H9 (cell line): ENCODE data around the gene ZFAND3. TPM values are rescaled to one million over a fixed set of nuclear protein-coding genes. Genes with fewer than 3 reads are reported as not detected.

Experiments
- DNase-seq: peaks from one replicate; pipeline ENCODE4 v3.0.0-alpha.2; 2017
- H2AFZ ChIP-seq: one replicate; pipeline ENCODE4 v1.6.1; 2013; ENCODE audit warnings: mild to moderate bottlenecking, low read length, control low read depth, moderate library complexity
- H2AK5ac ChIP-seq: 2 replicates; pipeline ENCODE4 v1.6.1; 2013; ENCODE audit warnings: low read length, control low read depth, mixed read lengths; ENCODE audit not compliant: insufficient read length
- H2BK120ac ChIP-seq: one replicate; pipeline ENCODE4 v1.6.1; 2013; ENCODE audit warnings: low read depth, mild to moderate bottlenecking, low read length, control low read depth, inconsistent platforms; ENCODE audit not compliant: poor library complexity, severe bottlenecking
- H2BK12ac ChIP-seq: 2 replicates; pipeline ENCODE4 v1.6.1; 2013; ENCODE audit warnings: low read length, control low read depth, mixed read lengths, low read depth; ENCODE audit not compliant: insufficient read length
- H2BK15ac ChIP-seq: 2 replicates; pipeline ENCODE4 v1.6.1; 2013; ENCODE audit warnings: low read depth, low read length, control low read depth
- H2BK20ac ChIP-seq: one replicate; pipeline ENCODE4 v1.6.1; 2013; ENCODE audit warnings: low read depth, mild to moderate bottlenecking, low read length, control low read depth, inconsistent platforms; ENCODE audit not compliant: poor library complexity, severe bottlenecking
- H2BK5ac ChIP-seq: 2 replicates; pipeline ENCODE4 v1.6.1; 2013; ENCODE audit warnings: low read length, control low read depth, mixed read lengths; ENCODE audit not compliant: insufficient read length
- H3K14ac ChIP-seq: 2 replicates; pipeline ENCODE4 v1.6.1; 2013; ENCODE audit warnings: low read length, control low read depth; ENCODE audit not compliant: insufficient read depth
- H3K18ac ChIP-seq: 2 replicates; pipeline ENCODE4 v1.6.1; 2013; ENCODE audit warnings: low read depth, mild to moderate bottlenecking, mixed read lengths, low read length, control low read depth; ENCODE audit not compliant: insufficient read length
- H3K23ac ChIP-seq: 2 replicates; pipeline ENCODE4 v1.6.1; 2013; ENCODE audit warnings: low read length, control low read depth, mixed read lengths, low read depth; ENCODE audit not compliant: insufficient read length
- H3K23me2 ChIP-seq: 2 replicates; pipeline ENCODE4 v1.6.1; 2013; ENCODE audit warnings: low read depth, mild to moderate bottlenecking, mixed read lengths, low read length, control low read depth; ENCODE audit not compliant: insufficient read length, poor library complexity, severe bottlenecking
- H3K27ac ChIP-seq: 2 replicates; pipeline ENCODE4 v1.5.1; 2013; ENCODE audit warnings: low read length, control low read depth, mixed read lengths, low read depth; ENCODE audit not compliant: insufficient read length
- H3K27me3 ChIP-seq: 2 replicates; pipeline ENCODE4 v1.6.1; 2013; ENCODE audit warnings: low read length, control low read depth, inconsistent platforms; ENCODE audit not compliant: insufficient read depth
- H3K4ac ChIP-seq: 2 replicates; pipeline ENCODE4 v1.6.1; 2013; ENCODE audit warnings: low read depth, mild to moderate bottlenecking, control low read depth, inconsistent platforms, low read length, moderate library complexity
- H3K4me1 ChIP-seq: 2 replicates; pipeline ENCODE4 v1.6.1; 2013; ENCODE audit warnings: low read length, control low read depth, inconsistent platforms; ENCODE audit not compliant: insufficient read depth
- H3K4me2 ChIP-seq: 2 replicates; pipeline ENCODE4 v1.6.1; 2013; ENCODE audit warnings: low read length, control low read depth, mixed read lengths; ENCODE audit not compliant: insufficient read length, insufficient read depth
- H3K56ac ChIP-seq: 2 replicates; pipeline ENCODE4 v1.6.1; 2013; ENCODE audit warnings: low read depth, mild to moderate bottlenecking, mixed read lengths, low read length, control low read depth; ENCODE audit not compliant: insufficient read length
- H3K79me1 ChIP-seq: 2 replicates; pipeline ENCODE4 v1.6.1; 2013; ENCODE audit warnings: low read depth, mild to moderate bottlenecking, moderate library complexity, low read length, control low read depth, inconsistent platforms; ENCODE audit not compliant: insufficient read depth, poor library complexity, severe bottlenecking
- H3K79me2 ChIP-seq: 2 replicates; pipeline ENCODE4 v1.6.1; 2013; ENCODE audit warnings: low read length, control low read depth, inconsistent platforms; ENCODE audit not compliant: insufficient read depth
- H3K9ac ChIP-seq: 2 replicates; pipeline ENCODE4 v1.6.1; 2013; ENCODE audit warnings: low read length, control low read depth, mixed read lengths; ENCODE audit not compliant: insufficient read length; ENCODE audit errors: extremely low read depth
- H3K9me3 ChIP-seq: one replicate; pipeline ENCODE4 v1.6.1; 2013; ENCODE audit warnings: low read depth, low read length, inconsistent platforms; ENCODE audit not compliant: control insufficient read depth
- H3T11ph ChIP-seq: one replicate; pipeline ENCODE4 v1.6.1; 2013; ENCODE audit warnings: mild to moderate bottlenecking, low read length, control low read depth, inconsistent platforms
- H4K20me1 ChIP-seq: one replicate; pipeline ENCODE4 v1.6.1; 2013; ENCODE audit not compliant: control insufficient read depth, insufficient read length, insufficient read depth
- H4K5ac ChIP-seq: 2 replicates; pipeline ENCODE4 v1.6.1; 2013; ENCODE audit warnings: low read depth, mild to moderate bottlenecking, mixed read lengths, low read length, control low read depth; ENCODE audit not compliant: insufficient read length
- H4K8ac ChIP-seq: replicated peaks from 2 replicates; pipeline ENCODE4 v1.6.1; 2013; ENCODE audit warnings: low read length, control low read depth, mixed read lengths, low read depth; ENCODE audit not compliant: insufficient read length
- H4K91ac ChIP-seq: 2 replicates; pipeline ENCODE4 v1.6.1; 2013; ENCODE audit warnings: low read depth, mild to moderate bottlenecking, moderate library complexity, mixed read lengths, low read length, control low read depth; ENCODE audit not compliant: insufficient read length
- H3K27ac Mint-ChIP-seq, 3 experiments: 2 replicates in 2 of 3; 3 replicates in 1 of 3; pipeline ENCODE4 v1.8.0; 2020 to 2021; ENCODE audit warnings: mixed read lengths in 3 of 3, mild to moderate bottlenecking in 1 of 3, moderate library complexity in 1 of 3
- H3K27me3 Mint-ChIP-seq: 2 replicates; pipeline ENCODE4 v1.8.0; 2021; ENCODE audit warnings: low read depth, mild to moderate bottlenecking, moderate library complexity, mixed read lengths
- H3K36me3 Mint-ChIP-seq, 3 experiments: 2 replicates in 2 of 3; 3 replicates in 1 of 3; pipeline ENCODE4 v1.8.0; 2020 to 2021; ENCODE audit warnings: low read depth in 3 of 3, mixed read lengths in 3 of 3; ENCODE audit not compliant: insufficient read depth in 1 of 3
- H3K4me1 Mint-ChIP-seq, 2 experiments: 2 replicates each; pipeline ENCODE4 v1.8.0; 2020; ENCODE audit warnings: mixed read lengths in 2 of 2
- H3K4me3 Mint-ChIP-seq, 2 experiments: 2 replicates in 1 of 2; 3 replicates in 1 of 2; pipeline ENCODE4 v1.8.0; 2020 to 2021; ENCODE audit warnings: mild to moderate bottlenecking in 2 of 2, mixed read lengths in 2 of 2, moderate library complexity in 1 of 2
- H3K9me3 Mint-ChIP-seq, 2 experiments: 2 replicates in 1 of 2; 3 replicates in 1 of 2; pipeline ENCODE4 v1.8.0; 2020; ENCODE audit warnings: mild to moderate bottlenecking in 2 of 2, mixed read lengths in 2 of 2, moderate library complexity in 1 of 2
- WGBS: extraction: QIAGEN DNeasy Blood & Tissue Kit; methylation state at CpG from one replicate; pipeline ENCODE4 v1.1.7; 2013; ENCODE audit warnings: missing lambda C conversion rate, low lambda C conversion rate, mixed read lengths; ENCODE audit not compliant: insufficient read length; ENCODE audit errors: extremely low coverage; 5-methylcytosine and 5-hydroxymethylcytosine counted together
- total RNA-seq: library from RNA; stranded (reverse); gene quantifications from 2 replicates; pipeline ENCODE4 v1.2.1, GENCODE V29; 2021
- TF ChIP-seq, protein P1 (sequence below): fragments of 200-600 bp; sonication (generic); conservative IDR thresholded peaks from 3 replicates; pipeline ENCODE4 v1.8.0; 2021; ENCODE audit warnings: antibody characterized with exemption, mild to moderate bottlenecking

ZFAND3 gene
- total RNA-seq, 1 experiment from 2014 or later = 57.7 TPM

- no peak overlapping the region for H3K27ac ChIP-seq
- no peak overlapping the region for H2BK5ac ChIP-seq
- H3K79me1 ChIP-seq = peaks cover 11% of the 10 kb centered on the region
- H4K91ac ChIP-seq = no peak overlapping the region
- no peak overlapping the region for H3K4me2 ChIP-seq
- peaks cover 2% of the 10 kb centered on the region; the same call in 1 of the 2 replicates for H3K79me2 ChIP-seq
- H2BK20ac ChIP-seq = no peak overlapping the region
- H4K5ac ChIP-seq = no peak overlapping the region
- no peak overlapping the region for H2BK12ac ChIP-seq
- H4K8ac ChIP-seq = no peak overlapping the region
- no peak overlapping the region for H2AFZ ChIP-seq
- H3K9ac ChIP-seq = no peak overlapping the region
- H3K23me2 ChIP-seq = no peaks in the 10 kb centered on the region
- H3K36me3 Mint-ChIP-seq = no peaks in the 10 kb centered on the region
- H3K18ac ChIP-seq = no peak overlapping the region
- no peak overlapping the region for H3T11ph ChIP-seq
- no peak for DNase-seq
- no peak overlapping the region for H2BK120ac ChIP-seq
- H2AK5ac ChIP-seq = no peak overlapping the region
- H3K9me3 ChIP-seq = no peaks in the 10 kb centered on the region
- H2BK15ac ChIP-seq = no peak overlapping the region
- no peaks in the 10 kb centered on the region for H3K9me3 Mint-ChIP-seq
- no peaks in the 10 kb centered on the region for H3K27me3 ChIP-seq
- H3K27me3 Mint-ChIP-seq = no peaks in the 10 kb centered on the region
- H3K56ac ChIP-seq = no peak overlapping the region
- TF ChIP-seq, protein P1, sequence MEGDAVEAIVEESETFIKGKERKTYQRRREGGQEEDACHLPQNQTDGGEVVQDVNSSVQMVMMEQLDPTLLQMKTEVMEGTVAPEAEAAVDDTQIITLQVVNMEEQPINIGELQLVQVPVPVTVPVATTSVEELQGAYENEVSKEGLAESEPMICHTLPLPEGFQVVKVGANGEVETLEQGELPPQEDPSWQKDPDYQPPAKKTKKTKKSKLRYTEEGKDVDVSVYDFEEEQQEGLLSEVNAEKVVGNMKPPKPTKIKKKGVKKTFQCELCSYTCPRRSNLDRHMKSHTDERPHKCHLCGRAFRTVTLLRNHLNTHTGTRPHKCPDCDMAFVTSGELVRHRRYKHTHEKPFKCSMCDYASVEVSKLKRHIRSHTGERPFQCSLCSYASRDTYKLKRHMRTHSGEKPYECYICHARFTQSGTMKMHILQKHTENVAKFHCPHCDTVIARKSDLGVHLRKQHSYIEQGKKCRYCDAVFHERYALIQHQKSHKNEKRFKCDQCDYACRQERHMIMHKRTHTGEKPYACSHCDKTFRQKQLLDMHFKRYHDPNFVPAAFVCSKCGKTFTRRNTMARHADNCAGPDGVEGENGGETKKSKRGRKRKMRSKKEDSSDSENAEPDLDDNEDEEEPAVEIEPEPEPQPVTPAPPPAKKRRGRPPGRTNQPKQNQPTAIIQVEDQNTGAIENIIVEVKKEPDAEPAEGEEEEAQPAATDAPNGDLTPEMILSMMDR = no peak
- H3K4ac ChIP-seq = no peak overlapping the region
- no peak overlapping the region for H3K14ac ChIP-seq
- H3K27ac Mint-ChIP-seq = no peak overlapping the region; a peak in 1 of 7 replicates
- peaks cover 10% of the 10 kb centered on the region in 2 experiments for H3K4me1 Mint-ChIP-seq
- peaks cover 3% of the 10 kb centered on the region; the same call in 1 of the 2 replicates for H3K4me1 ChIP-seq
- H4K20me1 ChIP-seq = no peaks in the 10 kb centered on the region
- WGBS = no CpG with 5 or more reads among the region's 4 CpGs
- H3K4me3 Mint-ChIP-seq = no peak overlapping the region
- no peak overlapping the region for H3K23ac ChIP-seq
These were observed 86.6 kb downstream of the ZFAND3 start for GRCh38 chr6:37906121-37906520.
